WTC11 (cell line): Measurements from ENCODE around the gene HMX1.

Source experiments
- CREB1 ChIP-seq: sonication (generic); formaldehyde crosslinking; IDR thresholded peaks from 2 replicates; pipeline ENCODE4 v1.8.0; 2023; ENCODE audit warnings: mild to moderate bottlenecking, missing genetic modification reagents
- TF ChIP-seq, protein P1 (sequence below): fragments of 200-600 bp; IDR thresholded peaks from 2 replicates; pipeline ENCODE4 v1.8.0; 2022; ENCODE audit warnings: antibody characterized with exemption
- TF ChIP-seq, protein P2 (sequence below): sonication (generic); formaldehyde crosslinking; IDR thresholded peaks from 2 replicates; pipeline ENCODE4 v1.8.1; 2022; ENCODE audit warnings: low read depth, mild to moderate bottlenecking, moderate library complexity, missing genetic modification reagents, borderline replicate concordance
- TF ChIP-seq, protein P3 (sequence below): sonication (generic); formaldehyde crosslinking; IDR thresholded peaks from 2 replicates; pipeline ENCODE4 v1.8.1; 2022; ENCODE audit warnings: mild to moderate bottlenecking, moderate library complexity, missing genetic modification reagents
- TF ChIP-seq, protein P4 (sequence below): sonication (generic); formaldehyde crosslinking; IDR thresholded peaks from 2 replicates; pipeline ENCODE4 v1.8.0; 2022; ENCODE audit warnings: mild to moderate bottlenecking, missing genetic modification reagents

DNA sequence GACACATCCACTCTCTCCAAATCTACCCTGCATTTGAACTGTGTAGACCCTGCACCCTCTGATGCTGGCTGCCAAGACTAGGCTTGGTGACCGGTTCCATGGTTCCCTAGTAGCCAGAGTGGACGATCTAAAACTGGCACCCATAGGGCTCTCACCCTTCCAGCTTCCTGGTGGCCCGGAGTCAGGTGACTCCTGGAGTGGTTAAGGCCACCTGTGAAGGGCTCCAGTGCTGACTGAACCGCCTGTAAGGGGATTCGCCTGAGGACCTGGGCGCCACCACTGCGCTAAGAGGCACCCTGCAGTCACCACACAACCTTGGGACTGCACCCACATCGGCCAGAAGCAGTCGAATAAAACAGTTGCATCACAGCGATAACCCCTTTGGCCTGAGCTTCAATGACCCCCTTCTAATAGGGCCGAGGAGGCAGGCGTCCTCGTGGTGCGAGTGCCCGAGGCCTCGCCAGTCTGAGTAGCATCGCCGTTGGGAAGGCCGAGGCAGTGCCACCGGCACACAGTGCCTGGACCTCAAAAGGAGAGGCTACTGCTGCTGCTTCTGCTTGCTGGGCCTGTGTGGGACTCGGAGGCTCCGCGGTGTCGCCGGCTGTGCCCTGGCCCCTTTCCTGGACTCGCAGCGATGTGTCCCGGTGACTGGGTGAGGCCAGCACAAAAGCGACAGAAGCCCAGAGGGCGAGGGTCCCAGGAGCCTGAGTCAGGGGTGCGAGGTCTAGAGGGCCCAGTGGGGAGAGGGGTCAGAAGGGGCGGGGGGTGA, 6.5 kb downstream of the HMX1 start:
- TF ChIP-seq, protein P1, sequence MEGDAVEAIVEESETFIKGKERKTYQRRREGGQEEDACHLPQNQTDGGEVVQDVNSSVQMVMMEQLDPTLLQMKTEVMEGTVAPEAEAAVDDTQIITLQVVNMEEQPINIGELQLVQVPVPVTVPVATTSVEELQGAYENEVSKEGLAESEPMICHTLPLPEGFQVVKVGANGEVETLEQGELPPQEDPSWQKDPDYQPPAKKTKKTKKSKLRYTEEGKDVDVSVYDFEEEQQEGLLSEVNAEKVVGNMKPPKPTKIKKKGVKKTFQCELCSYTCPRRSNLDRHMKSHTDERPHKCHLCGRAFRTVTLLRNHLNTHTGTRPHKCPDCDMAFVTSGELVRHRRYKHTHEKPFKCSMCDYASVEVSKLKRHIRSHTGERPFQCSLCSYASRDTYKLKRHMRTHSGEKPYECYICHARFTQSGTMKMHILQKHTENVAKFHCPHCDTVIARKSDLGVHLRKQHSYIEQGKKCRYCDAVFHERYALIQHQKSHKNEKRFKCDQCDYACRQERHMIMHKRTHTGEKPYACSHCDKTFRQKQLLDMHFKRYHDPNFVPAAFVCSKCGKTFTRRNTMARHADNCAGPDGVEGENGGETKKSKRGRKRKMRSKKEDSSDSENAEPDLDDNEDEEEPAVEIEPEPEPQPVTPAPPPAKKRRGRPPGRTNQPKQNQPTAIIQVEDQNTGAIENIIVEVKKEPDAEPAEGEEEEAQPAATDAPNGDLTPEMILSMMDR: no peak
- TF ChIP-seq CREB1 (CRISPR knock-in tag): no peak
- TF ChIP-seq, protein P2, sequence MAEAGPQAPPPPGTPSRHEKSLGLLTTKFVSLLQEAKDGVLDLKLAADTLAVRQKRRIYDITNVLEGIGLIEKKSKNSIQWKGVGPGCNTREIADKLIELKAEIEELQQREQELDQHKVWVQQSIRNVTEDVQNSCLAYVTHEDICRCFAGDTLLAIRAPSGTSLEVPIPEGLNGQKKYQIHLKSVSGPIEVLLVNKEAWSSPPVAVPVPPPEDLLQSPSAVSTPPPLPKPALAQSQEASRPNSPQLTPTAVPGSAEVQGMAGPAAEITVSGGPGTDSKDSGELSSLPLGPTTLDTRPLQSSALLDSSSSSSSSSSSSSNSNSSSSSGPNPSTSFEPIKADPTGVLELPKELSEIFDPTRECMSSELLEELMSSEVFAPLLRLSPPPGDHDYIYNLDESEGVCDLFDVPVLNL (CRISPR knock-in tag): no peak
- TF ChIP-seq, protein P3, sequence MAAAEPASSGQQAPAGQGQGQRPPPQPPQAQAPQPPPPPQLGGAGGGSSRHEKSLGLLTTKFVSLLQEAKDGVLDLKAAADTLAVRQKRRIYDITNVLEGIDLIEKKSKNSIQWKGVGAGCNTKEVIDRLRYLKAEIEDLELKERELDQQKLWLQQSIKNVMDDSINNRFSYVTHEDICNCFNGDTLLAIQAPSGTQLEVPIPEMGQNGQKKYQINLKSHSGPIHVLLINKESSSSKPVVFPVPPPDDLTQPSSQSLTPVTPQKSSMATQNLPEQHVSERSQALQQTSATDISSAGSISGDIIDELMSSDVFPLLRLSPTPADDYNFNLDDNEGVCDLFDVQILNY (CRISPR knock-in tag): no peak
- TF ChIP-seq, protein P4, sequence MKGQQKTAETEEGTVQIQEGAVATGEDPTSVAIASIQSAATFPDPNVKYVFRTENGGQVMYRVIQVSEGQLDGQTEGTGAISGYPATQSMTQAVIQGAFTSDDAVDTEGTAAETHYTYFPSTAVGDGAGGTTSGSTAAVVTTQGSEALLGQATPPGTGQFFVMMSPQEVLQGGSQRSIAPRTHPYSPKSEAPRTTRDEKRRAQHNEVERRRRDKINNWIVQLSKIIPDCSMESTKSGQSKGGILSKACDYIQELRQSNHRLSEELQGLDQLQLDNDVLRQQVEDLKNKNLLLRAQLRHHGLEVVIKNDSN (CRISPR knock-in tag): no peak
